Epithelial cell of proximal tubule (primary cell): ENCODE measurements around the gene SASS6. TPM values are rescaled to one million over a fixed set of nuclear protein-coding genes. Genes with fewer than 3 reads are reported as not detected.

Experiments
- DNase-seq: peaks from one replicate; pipeline ENCODE4 v3.0.0-alpha.2; 2011; ENCODE audit warnings: low read depth
- H3K4me3 ChIP-seq: 2 replicates; pipeline ENCODE4 v1.5.1; 2011; ENCODE audit warnings: low read depth, mild to moderate bottlenecking, low read length
- total RNA-seq: library from RNA; depleted of rRNA; stranded (reverse); fragments of >200 nt; gene quantifications from 2 replicates; pipeline ENCODE4 v1.2.3, GENCODE V29; 2015
- TF ChIP-seq, protein P1 (sequence below): conservative IDR thresholded peaks from 2 replicates; pipeline ENCODE4 v1.5.1; 2012; ENCODE audit warnings: low read depth, mild to moderate bottlenecking, low read length

The SASS6 gene
- total RNA-seq, 1 donor from 2014 or later, result 8.2 TPM

DNA sequence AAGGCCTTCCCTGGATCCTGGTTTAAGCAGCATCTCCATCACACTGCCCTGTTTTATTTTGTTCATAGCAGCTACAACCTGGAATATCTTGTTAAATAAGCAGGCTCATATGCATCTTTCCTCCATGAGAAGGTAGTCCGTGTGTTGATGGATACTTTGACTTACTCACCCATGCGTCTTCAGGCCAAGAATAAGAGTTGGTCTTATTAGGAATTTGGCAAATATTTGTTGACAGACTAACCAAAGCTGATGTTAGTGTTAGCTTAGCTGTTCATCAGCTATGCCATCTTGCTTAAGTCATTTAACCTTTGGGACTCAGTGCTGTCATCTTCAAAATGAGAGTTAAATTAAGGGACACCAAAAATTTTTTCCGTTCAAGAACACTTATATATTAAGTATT, 59.2 kb downstream of the SASS6 start:
- TF ChIP-seq, protein P1, sequence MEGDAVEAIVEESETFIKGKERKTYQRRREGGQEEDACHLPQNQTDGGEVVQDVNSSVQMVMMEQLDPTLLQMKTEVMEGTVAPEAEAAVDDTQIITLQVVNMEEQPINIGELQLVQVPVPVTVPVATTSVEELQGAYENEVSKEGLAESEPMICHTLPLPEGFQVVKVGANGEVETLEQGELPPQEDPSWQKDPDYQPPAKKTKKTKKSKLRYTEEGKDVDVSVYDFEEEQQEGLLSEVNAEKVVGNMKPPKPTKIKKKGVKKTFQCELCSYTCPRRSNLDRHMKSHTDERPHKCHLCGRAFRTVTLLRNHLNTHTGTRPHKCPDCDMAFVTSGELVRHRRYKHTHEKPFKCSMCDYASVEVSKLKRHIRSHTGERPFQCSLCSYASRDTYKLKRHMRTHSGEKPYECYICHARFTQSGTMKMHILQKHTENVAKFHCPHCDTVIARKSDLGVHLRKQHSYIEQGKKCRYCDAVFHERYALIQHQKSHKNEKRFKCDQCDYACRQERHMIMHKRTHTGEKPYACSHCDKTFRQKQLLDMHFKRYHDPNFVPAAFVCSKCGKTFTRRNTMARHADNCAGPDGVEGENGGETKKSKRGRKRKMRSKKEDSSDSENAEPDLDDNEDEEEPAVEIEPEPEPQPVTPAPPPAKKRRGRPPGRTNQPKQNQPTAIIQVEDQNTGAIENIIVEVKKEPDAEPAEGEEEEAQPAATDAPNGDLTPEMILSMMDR, result no peak
- DNase-seq, result no peak

GRCh38 chr1:100070201-100070939, 62.4 kb downstream of the SASS6 start:
- TF ChIP-seq, protein P1, result no peak
- DNase-seq, result no peak
- H3K4me3 ChIP-seq, result no peak overlapping the region

More for the DNA sequence above, 59.2 kb downstream of the SASS6 start:
- H3K4me3 ChIP-seq, result no peak overlapping the region

DNA sequence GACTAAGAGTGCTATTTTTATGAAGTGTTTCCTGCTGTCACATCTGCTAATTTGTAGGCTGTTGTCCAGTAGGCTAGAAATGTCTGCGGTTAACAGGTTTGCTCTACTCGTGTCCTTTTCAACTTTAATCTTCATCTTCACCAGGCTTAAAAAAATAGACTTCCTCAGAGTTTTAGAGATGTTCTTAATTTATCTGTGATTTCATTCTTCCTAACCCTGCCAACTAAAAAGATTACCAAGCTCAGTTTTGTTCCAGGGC, 66.8 kb downstream of the SASS6 start:
- DNase-seq, result no peak
- TF ChIP-seq, protein P1, result no peak
- H3K4me3 ChIP-seq, result no peak overlapping the region

DNA sequence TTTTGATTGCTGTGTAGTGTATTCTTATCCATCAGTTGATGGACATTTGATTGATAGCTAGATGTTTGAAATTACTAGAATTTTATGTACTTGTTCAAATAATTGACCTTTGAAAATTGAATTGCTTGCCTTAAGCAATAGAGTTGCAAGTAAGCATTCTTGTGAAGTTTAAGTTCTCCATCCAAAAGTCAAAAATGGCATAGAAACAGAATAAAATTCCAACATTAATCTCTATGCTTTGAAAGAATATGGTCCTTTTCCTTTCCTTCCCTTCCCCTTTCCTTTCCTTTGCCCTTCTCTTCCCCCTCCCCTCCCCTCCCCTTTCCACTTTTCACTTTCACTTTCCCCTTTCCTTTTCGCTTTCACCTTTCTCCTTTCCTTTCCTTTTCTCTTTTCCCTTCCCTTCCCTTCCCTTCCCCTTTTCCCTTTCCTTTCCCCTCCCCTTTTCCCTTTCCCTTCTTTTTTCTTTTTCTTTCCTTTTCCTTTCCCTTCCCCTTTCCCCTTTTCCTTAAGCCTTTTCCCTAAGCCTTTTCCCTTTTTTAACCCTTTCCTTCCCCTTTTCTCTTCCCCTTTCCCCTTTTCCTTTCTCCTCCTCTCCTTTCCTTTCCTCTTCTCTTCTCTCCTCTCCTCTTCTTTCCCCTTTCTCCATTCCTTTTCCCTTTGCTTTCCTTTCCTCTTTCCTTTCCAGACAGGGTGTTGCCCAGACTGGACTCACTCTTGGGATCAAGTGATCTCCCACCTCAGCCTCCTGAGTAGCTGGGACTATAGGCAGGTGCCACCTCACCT, 67.4 kb downstream of the SASS6 start:
- DNase-seq, result no peak
- no peak overlapping the region for H3K4me3 ChIP-seq
- TF ChIP-seq, protein P1, result no peak

- TF ChIP-seq, protein P1, result no peak
- DNase-seq, result no peak
- H3K4me3 ChIP-seq, result no peak overlapping the region
Measured at GRCh38 chr1:100061681-100062080, 71.0 kb downstream of the SASS6 start.

- TF ChIP-seq, protein P1, result no peak
- no peak for DNase-seq
Measured at GRCh38 chr1:100053727-100054126, 79.0 kb downstream of the SASS6 start.

More at GRCh38 chr1:100053727-100054126, 79.0 kb downstream of the SASS6 start:
- no peak overlapping the region for H3K4me3 ChIP-seq
